Ascending aorta (tissue), 2 donors: ENCODE results near the gene ZNF134. TPM values are rescaled to one million over a fixed set of nuclear protein-coding genes. Genes with fewer than 3 reads are reported as not detected.
A peak's percentile ranks its signal among the peaks of the same experiment; 100 is the strongest.

Experiments
- DNase-seq, 2 donors: peaks; one replicate each; pipeline ENCODE4 v3.0.0-alpha.2; 2019; ENCODE audit warnings: low spot score in 2 of 2
- H3K27ac ChIP-seq, 2 donors: fragments of 200-600 bp; sonication (generic); one replicate each; pipeline ENCODE4 v1.5.1; 2016 to 2017; ENCODE audit warnings: mild to moderate bottlenecking in 1 of 2
- H3K27me3 ChIP-seq: fragments of 200-600 bp; sonication (generic); one replicate; pipeline ENCODE4 v1.5.1; 2017
- H3K36me3 ChIP-seq, 2 donors: fragments of 200-600 bp; sonication (generic); one replicate each; pipeline ENCODE4 v1.5.1; 2016
- H3K4me1 ChIP-seq, 2 donors: fragments of 200-600 bp; sonication (generic); one replicate each; pipeline ENCODE4 v1.5.1; 2016 to 2017; ENCODE audit warnings: mild to moderate bottlenecking in 1 of 2
- H3K4me3 ChIP-seq, 2 donors: fragments of 200-600 bp; sonication (generic); one replicate each; pipeline ENCODE4 v1.5.1; 2016 to 2017; ENCODE audit warnings: mild to moderate bottlenecking in 1 of 2
- H3K9me3 ChIP-seq, 2 donors: fragments of 200-600 bp; sonication (generic); one replicate each; pipeline ENCODE4 v1.5.1; 2016
- intact Hi-C: fragments of 100-400 bp; cut with DNase I; formaldehyde crosslinking; loops from one replicate; pipeline ENCODE4 v1.15.1; 2023
- total RNA-seq: library from RNA; depleted of rRNA; stranded (reverse); fragments of >200 nt; gene quantifications from one replicate; pipeline ENCODE4 v1.1.0, GENCODE V29; 2016
- TF ChIP-seq, protein P1 (sequence below), 3 experiments: fragments of 200-600 bp in 2 of 3; fragments of 450-650 bp in 1 of 3; sonication (generic) in 2 of 3; IDR thresholded peaks; one replicate each; pipeline ENCODE4 v1.5.1; 2016 to 2019; ENCODE audit warnings: antibody characterized with exemption in 3 of 3, mild to moderate bottlenecking in 1 of 3, moderate library complexity in 1 of 3

Gene ZNF134
- total RNA-seq, 1 donor from 2014 or later: 1.7 TPM

DNA sequence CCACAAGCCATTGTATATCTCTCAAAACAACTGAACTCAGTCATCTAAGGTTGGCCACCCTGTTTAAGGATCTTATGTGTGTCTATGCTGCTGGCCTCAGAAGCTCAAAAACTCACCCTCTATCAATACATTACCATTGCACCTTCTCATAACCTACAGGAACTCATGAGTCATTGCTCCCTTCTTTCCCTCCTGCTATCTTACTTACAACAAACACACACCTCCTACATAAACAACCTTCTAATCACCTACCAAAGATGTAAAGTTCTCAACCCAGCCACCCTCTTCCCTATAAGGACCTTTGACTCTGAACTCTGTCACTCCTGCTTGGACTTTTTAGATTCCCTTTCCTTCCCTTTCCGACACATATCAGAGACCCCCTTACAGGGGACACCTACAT, 41.4 kb downstream of the ZNF134 start:
- TF ChIP-seq, protein P1, sequence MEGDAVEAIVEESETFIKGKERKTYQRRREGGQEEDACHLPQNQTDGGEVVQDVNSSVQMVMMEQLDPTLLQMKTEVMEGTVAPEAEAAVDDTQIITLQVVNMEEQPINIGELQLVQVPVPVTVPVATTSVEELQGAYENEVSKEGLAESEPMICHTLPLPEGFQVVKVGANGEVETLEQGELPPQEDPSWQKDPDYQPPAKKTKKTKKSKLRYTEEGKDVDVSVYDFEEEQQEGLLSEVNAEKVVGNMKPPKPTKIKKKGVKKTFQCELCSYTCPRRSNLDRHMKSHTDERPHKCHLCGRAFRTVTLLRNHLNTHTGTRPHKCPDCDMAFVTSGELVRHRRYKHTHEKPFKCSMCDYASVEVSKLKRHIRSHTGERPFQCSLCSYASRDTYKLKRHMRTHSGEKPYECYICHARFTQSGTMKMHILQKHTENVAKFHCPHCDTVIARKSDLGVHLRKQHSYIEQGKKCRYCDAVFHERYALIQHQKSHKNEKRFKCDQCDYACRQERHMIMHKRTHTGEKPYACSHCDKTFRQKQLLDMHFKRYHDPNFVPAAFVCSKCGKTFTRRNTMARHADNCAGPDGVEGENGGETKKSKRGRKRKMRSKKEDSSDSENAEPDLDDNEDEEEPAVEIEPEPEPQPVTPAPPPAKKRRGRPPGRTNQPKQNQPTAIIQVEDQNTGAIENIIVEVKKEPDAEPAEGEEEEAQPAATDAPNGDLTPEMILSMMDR (IDR thresholded peaks at IDR 0.05): no peak
- Histone ChIP-seq H3K4me1 (no peaks in the 10 kb centered on the region), H3K27me3 (no peaks in the 10 kb centered on the region), H3K4me3 (no peak overlapping the region), H3K27ac (no peak overlapping the region), H3K9me3 (peaks cover 0 to 22% of the 10 kb centered on the region in 2 donors), H3K36me3 (no peaks in the 10 kb centered on the region)
- intact Hi-C loops: no loop called here
- DNase-seq: no peak

GRCh38 chr19:57656346-57656745, 42.3 kb downstream of the ZNF134 start:
- TF ChIP-seq, protein P1 (IDR thresholded peaks at IDR 0.05): no peak
- no peak for DNase-seq
- H3K27ac ChIP-seq: no peak overlapping the region
- no peaks in the 10 kb centered on the region for H3K4me1 ChIP-seq
- no peaks in the 10 kb centered on the region for H3K36me3 ChIP-seq
- peaks cover 0 to 22% of the 10 kb centered on the region in 2 donors for H3K9me3 ChIP-seq
- no peaks in the 10 kb centered on the region for H3K27me3 ChIP-seq
- H3K4me3 ChIP-seq: no peak overlapping the region
- intact Hi-C loops: no loop called here

- intact Hi-C loops: no loop called here
- DNase-seq: peak in 1 of 2 donors; percentile 61
- H3K27me3 ChIP-seq: no peaks in the 10 kb centered on the region
- TF ChIP-seq, protein P1 (IDR thresholded peaks at IDR 0.05): no peak
- H3K36me3 ChIP-seq: no peaks in the 10 kb centered on the region
- no peaks in the 10 kb centered on the region for H3K4me1 ChIP-seq
- H3K27ac ChIP-seq: peak overlapping the region in 1 of 2 donors; percentile 49
- peak overlapping the region; percentile 52 to 73 for H3K4me3 ChIP-seq
- H3K9me3 ChIP-seq: no peaks in the 10 kb centered on the region
These were observed 50.5 kb downstream of the ZNF134 start for GRCh38 chr19:57664269-57665127.

GRCh38 chr19:57665261-57665806, 51.3 kb downstream of the ZNF134 start:
- Histone ChIP-seq H3K4me1 (no peaks in the 10 kb centered on the region), H3K9me3 (no peaks in the 10 kb centered on the region), H3K4me3 (no peak overlapping the region), H3K27me3 (no peaks in the 10 kb centered on the region), H3K27ac (no peak overlapping the region), H3K36me3 (no peaks in the 10 kb centered on the region)
- TF ChIP-seq, protein P1 (IDR thresholded peaks at IDR 0.05): no peak
- DNase-seq: no peak
- intact Hi-C loops: no loop called here

DNA sequence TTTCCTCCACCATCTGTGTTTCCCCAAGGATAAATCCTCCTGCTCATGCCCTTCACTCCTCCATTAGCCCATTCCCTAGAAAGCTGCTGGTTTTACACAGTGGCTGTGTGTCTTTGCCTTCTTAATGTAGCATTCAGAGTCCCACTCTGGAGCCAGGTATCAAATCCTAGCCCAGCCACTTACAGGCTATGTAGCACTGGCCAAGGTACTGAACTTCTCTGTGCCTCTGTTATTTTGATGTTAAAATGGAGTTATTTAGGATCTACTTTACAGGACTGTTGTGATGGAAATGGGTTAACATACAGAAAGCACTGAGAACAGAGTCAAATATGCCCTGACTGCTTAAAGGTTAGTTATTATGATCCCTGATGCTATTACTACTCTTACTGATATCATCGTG, 53.2 kb downstream of the ZNF134 start:
- DNase-seq: no peak
- Histone ChIP-seq H3K27me3 (no peaks in the 10 kb centered on the region), H3K27ac (no peak overlapping the region), H3K36me3 (no peaks in the 10 kb centered on the region), H3K9me3 (no peaks in the 10 kb centered on the region), H3K4me1 (no peaks in the 10 kb centered on the region), H3K4me3 (no peak overlapping the region)
- intact Hi-C loops: no loop called here
- TF ChIP-seq, protein P1 (IDR thresholded peaks at IDR 0.05): no peak
